Measurements from ENCODE around the gene MTHFD2.

DNA sequence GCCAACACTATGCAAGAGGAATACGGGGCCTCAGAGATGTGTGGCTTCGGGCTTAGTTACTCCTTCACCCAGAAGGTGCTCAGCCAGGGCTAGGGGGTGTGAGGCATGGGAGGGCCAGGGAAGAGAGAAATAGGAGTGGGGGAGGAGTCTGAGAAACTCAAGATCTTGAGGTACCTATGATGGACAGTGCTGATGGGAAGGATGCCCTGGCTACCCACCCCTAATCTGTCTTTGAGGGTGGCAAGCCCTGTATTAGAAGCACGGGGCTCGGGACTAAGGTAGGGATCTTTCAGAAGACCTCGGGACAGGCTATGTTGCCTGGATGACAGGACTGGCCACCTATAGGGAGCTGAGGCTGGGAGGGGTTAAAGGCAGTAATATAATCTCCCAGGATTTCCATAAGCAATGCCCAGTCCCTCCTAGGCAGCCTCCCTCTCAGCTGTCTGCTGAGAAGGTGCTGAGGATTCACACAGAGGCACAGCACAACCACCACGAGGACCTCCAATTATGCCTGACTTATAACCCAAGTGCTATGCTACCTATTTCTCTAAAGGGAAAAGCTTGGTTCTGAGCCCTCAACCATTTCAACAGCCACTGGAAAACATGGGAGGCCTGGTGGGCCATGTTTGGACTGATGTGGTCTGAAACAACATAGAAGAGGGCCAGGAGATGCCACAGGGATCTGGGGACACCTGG, 23.3 kb downstream of the MTHFD2 start:
- TF ChIP-seq, protein P1, sequence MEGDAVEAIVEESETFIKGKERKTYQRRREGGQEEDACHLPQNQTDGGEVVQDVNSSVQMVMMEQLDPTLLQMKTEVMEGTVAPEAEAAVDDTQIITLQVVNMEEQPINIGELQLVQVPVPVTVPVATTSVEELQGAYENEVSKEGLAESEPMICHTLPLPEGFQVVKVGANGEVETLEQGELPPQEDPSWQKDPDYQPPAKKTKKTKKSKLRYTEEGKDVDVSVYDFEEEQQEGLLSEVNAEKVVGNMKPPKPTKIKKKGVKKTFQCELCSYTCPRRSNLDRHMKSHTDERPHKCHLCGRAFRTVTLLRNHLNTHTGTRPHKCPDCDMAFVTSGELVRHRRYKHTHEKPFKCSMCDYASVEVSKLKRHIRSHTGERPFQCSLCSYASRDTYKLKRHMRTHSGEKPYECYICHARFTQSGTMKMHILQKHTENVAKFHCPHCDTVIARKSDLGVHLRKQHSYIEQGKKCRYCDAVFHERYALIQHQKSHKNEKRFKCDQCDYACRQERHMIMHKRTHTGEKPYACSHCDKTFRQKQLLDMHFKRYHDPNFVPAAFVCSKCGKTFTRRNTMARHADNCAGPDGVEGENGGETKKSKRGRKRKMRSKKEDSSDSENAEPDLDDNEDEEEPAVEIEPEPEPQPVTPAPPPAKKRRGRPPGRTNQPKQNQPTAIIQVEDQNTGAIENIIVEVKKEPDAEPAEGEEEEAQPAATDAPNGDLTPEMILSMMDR (IDR thresholded peaks at IDR 0.05), result no peak
- no peak for TF ChIP-seq EZH2 (IDR thresholded peaks at IDR 0.05)
- no peak for TF ChIP-seq EZH2phosphoT487 (IDR thresholded peaks at IDR 0.05)
